22Rv1 (cell line): ENCODE measurements around the gene LRRN2.

Experiments
- CTCF ChIP-seq: fragments of 450-650 bp; IDR thresholded peaks from 2 replicates; pipeline ENCODE4 v1.5.1; 2017; ENCODE audit warnings: mild to moderate bottlenecking
- ZFX ChIP-seq: fragments of 450-650 bp; IDR thresholded peaks from 2 replicates; pipeline ENCODE4 v1.6.1; 2017; ENCODE audit warnings: antibody characterized with exemption, borderline replicate concordance

GRCh38 chr1:204591473-204592090 lies 94.0 kb downstream of the LRRN2 start:
- TF ChIP-seq CTCF (no peak), ZFX (no peak)
